HG02571 (cell line): ENCODE results near the gene PIK3R5.
"Not testable (repeated sequence)": the region's sequence is repeated elsewhere in the genome, so short reads cannot be mapped to it uniquely, and the experiment has no call there.

ENCODE experiments used
- ATAC-seq: cut with Tn5 transposase; IDR thresholded peaks from one replicate; pipeline ENCODE4 v1.9.1; 2021; ENCODE audit warnings: mild to moderate bottlenecking, moderate library complexity; ENCODE audit not compliant: unreplicated experiment

PIK3R5 gene

GRCh38 chr17:8865811-8866210, 99.7 kb downstream of the PIK3R5 start:
- ATAC-seq = no peak

- no peak for ATAC-seq
These were observed 100.1 kb downstream of the PIK3R5 start for GRCh38 chr17:8865385-8865784.

DNA sequence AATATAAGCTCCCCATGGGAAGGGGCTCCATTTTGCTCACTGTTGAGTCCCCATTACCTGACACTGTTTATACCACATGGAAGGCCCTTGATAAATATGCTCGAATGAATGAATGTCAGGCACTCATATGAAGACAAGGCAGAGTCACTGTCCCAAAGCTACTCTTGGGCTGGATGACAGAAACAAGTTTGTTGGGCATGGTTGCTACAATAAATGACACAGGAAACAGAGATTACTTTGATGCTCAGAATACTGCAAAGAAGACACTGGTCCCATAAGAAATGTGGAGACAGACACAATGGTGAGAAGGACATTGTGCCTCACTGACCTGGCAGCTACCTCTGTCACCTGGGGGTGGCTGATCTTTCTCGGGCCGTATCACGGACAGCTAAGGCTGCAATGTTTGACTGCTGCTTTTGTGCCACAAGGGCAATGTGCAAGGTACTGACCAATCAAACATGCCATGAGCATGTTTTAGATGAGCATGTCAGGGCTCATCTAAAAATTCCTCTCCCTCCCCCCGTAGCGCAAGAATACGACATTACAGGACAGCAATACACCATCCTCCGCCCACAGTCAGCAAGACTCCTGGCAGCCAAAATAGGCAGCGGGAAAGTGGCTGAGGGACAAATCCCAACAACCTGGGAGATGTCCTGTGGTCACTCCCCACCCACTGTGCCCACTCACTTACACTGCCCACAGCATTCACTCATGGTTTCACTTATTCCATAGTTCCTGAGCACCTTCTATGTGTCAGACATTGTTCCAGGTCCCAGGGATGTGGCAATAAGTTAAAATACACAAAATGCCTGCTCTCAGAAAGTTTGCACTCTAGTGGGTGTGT, 103.1 kb downstream of the PIK3R5 start:
- ATAC-seq = no peak

DNA sequence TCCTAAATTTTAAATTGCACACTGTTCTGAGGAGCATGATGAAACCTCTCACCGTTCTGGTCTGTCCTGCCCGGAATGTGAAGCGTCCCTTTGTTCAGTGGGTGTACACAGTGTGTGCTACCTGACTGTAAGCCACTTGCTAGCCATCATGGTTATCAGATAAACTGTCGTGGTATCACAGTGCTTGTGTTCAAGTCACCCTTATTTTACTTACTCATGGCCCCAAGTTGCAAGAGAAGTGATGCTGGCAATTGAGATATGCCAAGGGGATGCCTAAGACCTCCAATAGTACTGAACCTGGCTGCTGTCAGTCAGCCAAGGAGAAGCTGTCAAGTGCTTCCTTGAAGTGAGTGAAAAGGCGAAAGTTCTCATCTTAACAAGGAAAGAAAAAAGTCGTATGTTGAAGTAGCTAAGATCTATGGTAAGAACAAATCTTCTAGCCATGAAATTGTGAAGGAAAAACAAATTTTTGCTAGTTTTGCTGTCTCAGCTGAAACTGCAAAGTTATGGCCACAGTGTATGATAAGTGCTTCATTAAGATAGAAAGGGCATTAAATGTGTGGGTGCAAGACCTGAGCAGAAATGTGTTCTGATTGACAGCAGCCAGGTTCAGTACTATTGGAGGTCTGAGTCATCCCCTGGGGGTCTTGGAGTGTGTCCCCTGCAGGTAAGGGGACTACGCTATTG, 103.9 kb downstream of the PIK3R5 start:
- no peak for ATAC-seq

GRCh38 chr17:8859804-8860430, 105.6 kb downstream of the PIK3R5 start:
- no peak for ATAC-seq

GRCh38 chr17:8859027-8859803, 106.3 kb downstream of the PIK3R5 start:
- no peak for ATAC-seq

DNA sequence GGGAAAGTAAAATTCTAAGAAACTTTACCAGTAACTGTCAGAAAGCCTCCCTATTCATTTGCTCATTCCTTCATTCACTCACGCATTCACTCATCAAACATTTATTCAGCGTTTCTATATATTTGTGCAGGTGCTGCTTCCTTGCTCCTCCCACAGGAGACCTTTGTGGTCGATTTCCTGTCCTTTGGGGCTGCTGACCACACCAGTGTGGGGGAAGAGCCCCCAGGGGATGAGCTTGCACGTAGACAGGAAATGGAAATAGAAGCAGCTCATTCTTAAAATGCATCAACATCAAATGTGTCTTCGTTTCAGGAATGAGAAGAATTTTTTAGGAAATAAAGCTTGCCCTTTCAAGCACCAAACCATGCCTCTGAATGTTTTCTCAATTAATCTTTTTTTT, 107.6 kb downstream of the PIK3R5 start:
- ATAC-seq = no peak

- no peak for ATAC-seq
These were observed 108.5 kb downstream of the PIK3R5 start for GRCh38 chr17:8856869-8857575.

- ATAC-seq = not testable (repeated sequence)
These were observed 109.3 kb downstream of the PIK3R5 start for GRCh38 chr17:8856205-8856603.

DNA sequence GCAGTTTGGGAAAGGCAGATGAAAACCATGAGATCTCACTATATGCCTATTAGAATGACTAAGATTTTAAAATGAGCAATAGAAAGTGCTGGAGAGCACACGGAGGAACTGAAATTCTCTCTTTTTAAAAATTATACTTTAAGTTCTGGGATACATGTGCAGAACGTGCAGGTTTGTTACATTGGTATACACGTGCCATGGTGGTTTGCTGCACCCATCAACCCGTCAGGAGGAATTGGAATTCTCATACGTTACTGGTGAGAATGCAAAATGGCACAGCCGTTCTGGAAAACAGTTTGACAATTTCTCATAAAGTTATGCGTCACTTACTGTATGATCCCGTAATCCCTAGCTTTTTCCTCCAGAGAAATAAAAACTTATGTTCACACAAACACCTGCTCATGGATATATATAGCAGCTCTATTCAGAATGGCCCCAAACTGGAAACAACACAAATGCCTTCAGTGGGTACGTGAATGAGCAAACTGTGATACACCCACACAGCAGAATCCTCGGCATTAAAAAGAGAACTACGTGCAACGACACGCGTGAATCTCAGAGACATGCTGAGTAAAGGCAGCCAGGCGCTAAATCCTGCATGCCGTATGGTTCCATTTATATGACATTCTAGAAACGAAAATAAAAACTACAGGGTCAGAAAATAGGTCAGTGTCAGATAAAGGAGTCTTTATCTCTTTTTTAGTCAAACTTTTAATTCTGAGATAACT, 109.9 kb downstream of the PIK3R5 start:
- peak; percentile 44 for ATAC-seq

GRCh38 chr17:8851600-8851999, 113.9 kb downstream of the PIK3R5 start:
- no peak for ATAC-seq

DNA sequence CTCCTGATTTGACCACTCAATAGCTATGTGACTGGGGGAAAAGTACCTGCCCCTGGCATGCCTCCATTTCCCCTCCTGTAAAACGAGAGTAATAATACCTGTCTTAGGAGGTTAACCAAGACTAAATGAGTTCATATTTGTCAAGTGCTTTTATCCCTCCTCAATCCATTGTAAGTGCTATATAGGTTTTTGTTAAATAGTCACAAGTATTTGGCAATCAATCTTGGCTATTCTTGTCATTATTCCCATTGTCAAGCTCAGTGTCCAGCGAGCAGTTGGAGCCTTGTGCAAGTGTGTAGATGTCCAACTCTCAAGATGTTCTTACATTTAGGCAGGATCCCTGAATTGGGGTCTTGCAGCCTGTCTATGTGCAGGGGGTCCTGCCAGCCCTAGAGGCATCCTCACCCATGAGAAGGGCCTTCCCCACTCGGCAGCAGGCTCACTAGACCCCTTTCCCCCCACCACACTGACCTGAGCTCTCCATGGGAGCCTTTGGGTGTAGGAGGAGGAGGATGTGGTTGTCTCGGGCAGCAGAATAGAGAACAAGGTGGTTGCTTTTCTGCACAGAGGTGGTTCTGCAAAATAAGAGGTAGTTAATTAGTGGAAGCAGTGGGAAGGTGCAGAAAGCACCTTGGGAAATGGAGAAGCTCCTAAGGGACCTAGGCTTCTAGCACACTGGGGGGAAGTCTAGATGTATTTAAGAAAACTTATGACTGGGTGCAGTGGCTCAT, 116.0 kb downstream of the PIK3R5 start:
- ATAC-seq = no peak

- ATAC-seq = no peak
These were observed 117.6 kb downstream of the PIK3R5 start for GRCh38 chr17:8847891-8848290.

GRCh38 chr17:8846768-8847211, 118.7 kb downstream of the PIK3R5 start:
- no peak for ATAC-seq

DNA sequence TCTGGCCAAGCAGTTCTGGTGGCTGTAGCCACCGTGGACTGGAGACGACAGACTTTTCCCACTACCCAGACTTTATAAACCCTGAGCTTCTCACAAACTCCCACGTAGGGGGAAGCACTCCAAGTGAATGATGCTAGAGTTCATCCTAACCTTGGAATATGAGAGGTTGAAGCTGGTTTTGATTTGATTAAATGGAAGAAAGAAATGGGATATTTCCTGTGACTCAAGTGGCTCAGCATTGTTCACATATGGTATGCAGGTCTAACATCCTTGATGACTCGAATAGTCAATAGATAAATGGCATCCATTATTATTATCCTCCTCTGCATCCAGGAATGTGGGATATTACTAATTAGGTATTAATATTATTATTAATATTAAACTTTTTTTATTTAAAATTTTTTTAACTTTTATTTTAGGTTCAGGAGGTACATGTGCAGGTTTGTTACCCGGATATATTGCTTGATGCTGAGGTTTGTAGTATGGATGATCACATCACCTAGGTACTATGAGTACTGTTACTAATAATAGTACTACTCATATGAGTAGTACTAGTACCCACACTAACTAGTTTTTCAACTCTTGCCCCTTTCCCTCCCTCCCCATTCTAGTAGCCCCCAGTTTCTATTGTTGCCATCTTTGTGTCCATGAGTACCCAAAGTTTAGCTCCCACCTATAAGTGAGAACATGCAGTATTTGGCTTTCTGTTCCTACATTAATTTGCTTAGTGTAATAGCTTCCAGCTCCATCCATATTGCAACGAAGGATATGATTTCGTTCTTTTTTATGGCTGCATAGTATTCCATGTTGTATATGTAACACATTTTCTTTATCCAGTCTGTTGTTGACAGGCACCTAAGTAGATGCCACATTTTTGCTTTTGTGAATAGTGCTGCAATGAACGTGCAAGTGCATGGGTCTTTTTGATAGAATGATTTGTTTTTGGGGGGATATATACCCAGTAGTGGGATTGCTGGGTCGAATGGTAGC, 121.0 kb downstream of the PIK3R5 start:
- no peak for ATAC-seq

DNA sequence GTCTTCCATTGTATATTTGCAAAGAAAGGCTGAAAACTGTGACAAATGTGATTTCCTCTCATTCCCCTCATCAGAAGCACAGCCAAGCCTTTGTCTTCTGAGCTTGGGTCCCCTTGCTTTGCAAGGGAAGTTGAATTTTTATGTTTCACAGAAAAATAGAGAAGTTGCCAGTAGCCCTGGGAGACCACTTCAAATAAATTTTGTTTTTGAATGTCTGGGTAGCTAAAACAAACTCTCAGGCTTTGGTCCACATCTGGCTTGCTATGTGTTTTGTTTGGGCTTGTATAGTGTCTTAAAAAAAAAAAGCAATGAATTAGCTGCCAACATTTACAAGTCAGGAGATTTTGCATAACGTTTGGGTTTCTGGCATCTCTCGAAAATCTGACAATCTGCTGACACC, 122.2 kb downstream of the PIK3R5 start:
- ATAC-seq = no peak

DNA sequence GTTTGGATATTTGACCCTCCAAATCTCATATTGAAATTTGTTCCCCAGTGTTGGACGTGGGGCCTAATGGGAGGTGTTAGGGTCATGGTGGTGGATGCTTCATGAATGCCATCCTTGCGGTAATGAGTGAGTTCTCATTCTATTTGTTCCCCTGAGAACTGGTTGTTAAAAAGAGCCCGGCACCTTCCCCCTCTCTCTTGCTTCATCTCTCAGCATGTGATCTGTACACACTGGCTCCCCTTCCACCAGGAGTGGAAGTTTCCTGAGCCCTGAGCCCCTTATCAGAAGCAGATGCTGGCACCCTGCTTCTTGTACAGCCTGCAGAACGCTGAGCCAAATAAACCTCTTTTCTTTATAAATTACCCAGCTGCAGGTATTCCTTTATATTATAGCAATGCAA, 123.7 kb downstream of the PIK3R5 start:
- no peak for ATAC-seq

GRCh38 chr17:8839410-8839935, 126.0 kb downstream of the PIK3R5 start:
- ATAC-seq = no peak
